Naive thymus-derived CD8-positive, alpha-beta T cell (primary cell): Measurements from ENCODE around the gene PRR23E. TPM values are rescaled to one million over a fixed set of nuclear protein-coding genes. Genes with fewer than 3 reads are reported as not detected.

Experiments
- ATAC-seq, 2 donors: fragments of 150-1000 bp; cut with Tn5 transposase in 1 of 2; sonication (Bioruptor Pico), chemical (Tn5 transposase) in 1 of 2; 1 replicate in 1 of 2; 2 replicates in 1 of 2; pipeline ENCODE4 v1.10.0; 2021; ENCODE audit warnings: mild to moderate bottlenecking in 2 of 2, moderate library complexity in 2 of 2
- POLR2A ChIA-PET: fragments of 350-600 bp; sonication (Branson Sonifier 250); formaldehyde crosslinking; loops from one replicate; lab custom pipeline; 2021; ENCODE audit warnings: antibody characterized with exemption; lab: Charles Lee
- DNase-seq, 10 donors: peaks; one replicate each; pipeline versions ENCODE4 v3.0.0 to v3.0.0-alpha.2; 2020 to 2022
- H3K27ac Mint-ChIP-seq, 10 donors: one replicate each; pipeline ENCODE4 v1.8.0; 2020 to 2022; ENCODE audit warnings: mild to moderate bottlenecking in 10 of 10, mixed read lengths in 10 of 10, moderate library complexity in 4 of 10, inconsistent platforms in 1 of 10
- H3K27me3 Mint-ChIP-seq, 5 donors: one replicate each; pipeline ENCODE4 v1.8.0; 2021 to 2022; ENCODE audit warnings: mixed read lengths in 5 of 5
- H3K36me3 Mint-ChIP-seq, 3 donors: one replicate each; pipeline ENCODE4 v1.8.0; 2020 to 2022; ENCODE audit warnings: mixed read lengths in 3 of 3, mild to moderate bottlenecking in 2 of 3, inconsistent platforms in 1 of 3
- H3K4me1 Mint-ChIP-seq, 4 donors: one replicate each; pipeline ENCODE4 v1.8.0; 2021 to 2022; ENCODE audit warnings: mixed read lengths in 4 of 4
- H3K4me3 Mint-ChIP-seq, 10 donors: one replicate each; pipeline ENCODE4 v1.8.0; 2020 to 2022; ENCODE audit warnings: mild to moderate bottlenecking in 10 of 10, mixed read lengths in 10 of 10, moderate library complexity in 6 of 10, inconsistent platforms in 1 of 10
- H3K9me3 Mint-ChIP-seq, 9 donors: one replicate each; pipeline ENCODE4 v1.8.0; 2020 to 2022; ENCODE audit warnings: mixed read lengths in 9 of 9, mild to moderate bottlenecking in 3 of 9, inconsistent platforms in 1 of 9, moderate library complexity in 1 of 9
- polyA plus RNA-seq, 3 donors: library from polyadenylated mRNA; unstranded; fragments of 300-500 nt; fragmentation: Illumina TruSeq; gene quantifications; one replicate each; pipeline ENCODE4 v1.2.3, GENCODE V29; 2021
- total RNA-seq, 8 experiments: library from RNA in 2 of 8; stranded (reverse) in 2 of 8; gene quantifications; one replicate each; pipeline ENCODE4 v1.2.3 and lab custom pipeline; 2021 to 2026

The PRR23E gene
- total and polyA plus RNA-seq, 5 experiments from 2014 or later: not detected

DNA sequence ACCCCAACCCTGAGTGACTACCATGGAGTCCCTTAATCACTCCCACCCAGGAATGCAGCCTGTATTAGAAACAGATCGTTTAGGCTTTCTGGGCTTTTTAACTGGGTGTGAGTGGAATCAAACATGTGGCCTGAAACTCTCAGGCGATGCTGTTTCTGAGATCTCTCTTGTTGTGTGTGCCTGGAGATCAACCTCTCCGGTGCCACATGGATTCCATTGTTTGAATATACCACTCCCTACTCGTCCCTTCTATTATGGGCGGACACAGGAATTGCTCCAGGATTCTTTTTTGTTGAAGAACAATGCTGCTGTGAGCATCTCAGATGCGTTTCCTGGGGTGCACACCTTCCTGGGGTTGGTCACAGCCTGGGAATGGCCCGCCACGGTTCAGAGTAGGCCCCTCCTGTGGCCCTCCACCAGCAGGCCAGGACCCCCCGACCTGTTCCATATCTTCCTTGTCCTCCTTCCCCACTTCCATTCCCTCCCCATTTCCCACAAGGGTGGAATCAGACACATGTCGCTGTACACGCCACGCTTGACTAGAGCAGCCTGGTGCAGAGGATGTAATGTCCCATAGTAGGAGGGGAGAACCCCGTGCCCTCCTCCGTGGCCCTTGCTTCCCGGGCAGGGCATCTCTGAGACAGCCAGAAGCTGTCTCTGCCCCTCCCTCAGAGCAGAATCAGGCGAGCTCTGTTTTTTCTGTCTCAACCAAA, 36.4 kb upstream of the PRR23E start:
- Mint-ChIP-seq H3K27ac (no peak overlapping the region), H3K9me3 (no peaks in the 10 kb centered on the region), H3K36me3 (no peaks in the 10 kb centered on the region), H3K4me1 (no peaks in the 10 kb centered on the region), H3K27me3 (peaks cover 0 to 24% (median 5%) of the 10 kb centered on the region in 5 donors), H3K4me3 (no peak overlapping the region)
- ATAC-seq (no peak), DNase-seq (no peak)
- POLR2A ChIA-PET: no interaction called here

DNA sequence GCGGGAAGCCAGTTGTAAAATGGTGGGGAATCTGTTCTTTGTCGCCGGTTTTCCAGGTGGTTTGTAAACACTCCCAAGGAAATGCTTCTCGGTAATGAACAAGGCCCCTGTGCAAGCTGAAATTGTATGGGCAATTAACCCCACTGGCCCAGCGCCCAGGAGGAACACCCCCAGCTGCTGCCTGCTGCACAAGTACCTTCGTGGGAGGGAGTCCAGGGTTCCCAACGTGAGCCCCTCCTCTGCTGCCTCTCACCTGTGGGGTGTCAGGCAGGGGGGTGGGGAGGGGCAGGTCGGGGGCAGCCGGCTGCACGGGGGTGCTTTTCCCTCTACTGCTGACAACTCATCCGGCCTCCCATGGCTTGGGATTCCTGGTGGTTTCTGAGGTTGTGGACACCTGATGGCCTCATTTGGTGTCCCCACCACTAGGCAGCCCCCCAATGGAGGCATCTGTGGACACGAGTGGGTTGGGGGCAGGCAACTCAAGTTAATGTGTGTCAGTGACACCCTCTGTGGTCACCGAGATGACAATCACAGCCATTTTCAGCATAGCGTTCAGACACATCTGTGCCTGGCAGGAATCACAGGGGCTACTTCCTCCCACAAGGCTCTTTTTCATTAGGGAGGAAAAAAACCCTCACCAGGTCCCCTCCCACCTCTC, 35.6 kb upstream of the PRR23E start:
- ATAC-seq (no peak), DNase-seq (no peak)
- Mint-ChIP-seq H3K9me3 (no peaks in the 10 kb centered on the region), H3K27me3 (peaks cover 0 to 24% (median 5%) of the 10 kb centered on the region in 5 donors), H3K4me3 (no peak overlapping the region), H3K36me3 (no peaks in the 10 kb centered on the region), H3K27ac (no peak overlapping the region), H3K4me1 (no peaks in the 10 kb centered on the region)
- POLR2A ChIA-PET: no interaction called here

DNA sequence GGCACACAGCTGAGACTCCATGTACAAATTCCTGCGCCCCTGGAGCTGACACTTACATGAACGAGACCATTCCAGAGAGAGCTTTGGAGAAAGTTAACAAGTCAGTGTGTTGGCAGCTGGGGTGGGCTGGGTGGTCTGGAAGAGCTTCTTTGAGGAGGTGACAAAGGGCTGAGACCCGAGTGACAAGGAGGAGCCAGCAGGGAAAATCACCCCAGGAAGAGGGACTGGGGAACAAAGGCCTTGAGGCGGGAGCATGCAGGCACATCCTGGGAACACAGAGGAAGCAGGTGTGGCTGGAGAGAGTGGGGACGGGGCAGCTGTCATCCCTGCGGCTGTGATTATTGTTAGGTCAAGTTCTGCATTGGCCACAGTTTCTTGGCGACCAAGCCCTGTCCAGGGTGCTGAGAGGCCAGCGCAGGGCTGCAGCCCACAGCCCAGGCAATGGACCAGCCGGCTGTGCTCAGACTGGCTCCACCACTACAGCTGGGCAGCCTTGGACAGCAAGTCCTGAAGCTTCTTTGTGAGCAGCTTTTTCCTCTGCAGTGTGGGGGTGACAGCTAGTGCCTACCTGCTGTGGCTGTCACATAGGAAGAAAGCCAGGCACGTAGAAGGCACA, 34.2 kb upstream of the PRR23E start:
- no peak overlapping the region for H3K27ac Mint-ChIP-seq
- H3K4me3 Mint-ChIP-seq: no peak overlapping the region
- no peaks in the 10 kb centered on the region for H3K36me3 Mint-ChIP-seq
- H3K4me1 Mint-ChIP-seq: no peaks in the 10 kb centered on the region
- POLR2A ChIA-PET: no interaction called here
- H3K9me3 Mint-ChIP-seq: no peaks in the 10 kb centered on the region
- DNase-seq (no peak), ATAC-seq (no peak)
- H3K27me3 Mint-ChIP-seq: peaks cover 0 to 31% (median 5%) of the 10 kb centered on the region in 5 donors

DNA sequence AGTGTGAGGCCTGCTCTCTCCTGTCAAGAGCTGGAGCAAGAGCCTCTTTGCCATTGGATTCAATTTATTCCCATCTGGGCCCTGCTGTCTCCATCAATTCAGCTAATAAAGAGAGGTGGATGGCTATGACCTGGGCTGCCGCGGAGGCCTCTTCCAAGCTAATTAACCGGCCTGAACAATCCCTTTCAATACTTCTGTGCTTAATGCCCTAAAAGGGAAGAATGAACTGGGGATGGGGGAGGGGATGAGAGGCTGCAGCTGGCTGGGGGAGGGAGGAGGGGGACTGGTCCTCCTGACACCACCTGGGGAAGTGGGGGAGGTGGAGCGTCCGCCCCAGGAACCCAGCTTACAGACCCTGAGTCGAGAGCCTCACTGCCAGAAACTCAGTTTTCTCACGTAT, 33.4 kb upstream of the PRR23E start:
- Mint-ChIP-seq H3K4me3 (no peak overlapping the region), H3K27ac (no peak overlapping the region), H3K4me1 (no peaks in the 10 kb centered on the region)

GRCh38 chr3:127161236-127161635, 31.7 kb upstream of the PRR23E start:
- no peak for ATAC-seq
- Mint-ChIP-seq H3K9me3 (peaks cover 0 to 2% (median 0%) of the 10 kb centered on the region in 9 donors), H3K27ac (no peak overlapping the region), H3K27me3 (peaks cover under 1 to 35% (median 8%) of the 10 kb centered on the region in 5 donors), H3K4me3 (no peak overlapping the region), H3K4me1 (no peaks in the 10 kb centered on the region), H3K36me3 (no peaks in the 10 kb centered on the region)
- DNase-seq: no peak
- POLR2A ChIA-PET: no interaction called here

More for the DNA sequence above, 33.4 kb upstream of the PRR23E start:
- no peak for ATAC-seq
- no peaks in the 10 kb centered on the region for H3K9me3 Mint-ChIP-seq
- POLR2A ChIA-PET: no interaction called here
- H3K36me3 Mint-ChIP-seq: no peaks in the 10 kb centered on the region
- peaks cover 0 to 31% (median 5%) of the 10 kb centered on the region in 5 donors for H3K27me3 Mint-ChIP-seq
- DNase-seq: no peak

DNA sequence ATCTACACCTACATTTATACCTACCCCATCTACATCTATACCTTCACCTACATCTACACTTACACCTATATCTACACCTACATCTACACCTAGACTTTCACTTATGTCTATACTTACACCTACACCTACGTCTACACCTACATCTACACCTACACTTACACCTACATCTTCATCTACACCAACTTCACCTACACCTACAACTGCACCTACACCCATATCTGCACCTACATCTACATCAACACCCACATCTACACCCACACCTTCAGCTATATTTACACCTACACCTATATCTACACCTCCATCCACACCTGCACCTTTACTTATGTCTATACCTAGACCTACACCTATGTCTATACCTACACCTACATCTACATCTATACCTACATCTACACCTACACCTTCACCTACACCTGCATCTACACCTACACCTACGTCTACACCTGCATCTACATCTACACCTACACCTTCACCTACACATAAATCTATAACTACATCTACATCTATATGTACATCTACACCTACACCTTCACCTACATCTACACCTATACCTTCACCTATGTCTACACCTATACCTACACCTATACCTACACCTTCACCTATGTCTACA, 30.9 kb upstream of the PRR23E start:
- DNase-seq (no peak), ATAC-seq (no peak)
- no peak overlapping the region for H3K27ac Mint-ChIP-seq
- no peaks in the 10 kb centered on the region for H3K36me3 Mint-ChIP-seq
- POLR2A ChIA-PET: no interaction called here
- no peaks in the 10 kb centered on the region for H3K4me1 Mint-ChIP-seq
- H3K9me3 Mint-ChIP-seq: peaks cover 0 to 4% (median 0%) of the 10 kb centered on the region in 9 donors
- H3K27me3 Mint-ChIP-seq: peaks cover 9 to 37% (median 10%) of the 10 kb centered on the region in 5 donors
- no peak overlapping the region for H3K4me3 Mint-ChIP-seq

- peaks cover 0 to 4% (median 0%) of the 10 kb centered on the region in 9 donors for H3K9me3 Mint-ChIP-seq
- no peak for ATAC-seq
- no peak for DNase-seq
- no peaks in the 10 kb centered on the region for H3K36me3 Mint-ChIP-seq
- H3K27ac Mint-ChIP-seq: no peak overlapping the region
- H3K4me1 Mint-ChIP-seq: no peaks in the 10 kb centered on the region
- POLR2A ChIA-PET: no interaction called here
- H3K27me3 Mint-ChIP-seq: peaks cover 8 to 41% (median 19%) of the 10 kb centered on the region in 5 donors
- no peak overlapping the region for H3K4me3 Mint-ChIP-seq
Measured at GRCh38 chr3:127162947-127163645, 29.8 kb upstream of the PRR23E start.

DNA sequence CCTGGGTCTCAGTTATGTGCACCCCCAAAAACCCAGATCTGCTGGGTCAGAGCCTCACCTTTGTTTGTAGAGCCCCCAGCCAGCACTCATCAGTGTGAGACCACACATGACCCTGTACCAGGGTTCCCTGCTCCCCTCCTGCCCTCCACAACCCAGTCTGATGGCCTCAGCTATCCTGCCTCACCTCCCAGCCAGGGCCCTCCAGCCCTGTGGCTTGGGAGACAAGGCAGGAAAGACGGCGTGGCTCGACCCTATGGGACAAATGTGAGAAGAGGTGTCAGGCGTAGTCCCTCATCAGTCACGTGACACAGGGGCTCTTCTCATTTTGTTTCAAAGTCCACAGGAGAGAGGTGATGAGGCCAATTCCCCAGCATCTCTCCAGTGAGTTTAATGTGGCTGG, 28.3 kb upstream of the PRR23E start:
- Mint-ChIP-seq H3K36me3 (no peaks in the 10 kb centered on the region), H3K9me3 (peaks cover 0 to 4% (median 0%) of the 10 kb centered on the region in 9 donors), H3K4me3 (no peak overlapping the region), H3K4me1 (no peaks in the 10 kb centered on the region), H3K27ac (no peak overlapping the region), H3K27me3 (peaks cover 5 to 36% (median 27%) of the 10 kb centered on the region in 5 donors)
- DNase-seq (no peak), ATAC-seq (no peak)
- POLR2A ChIA-PET: no interaction called here

GRCh38 chr3:127165036-127165435, 27.9 kb upstream of the PRR23E start:
- H3K36me3 Mint-ChIP-seq: no peaks in the 10 kb centered on the region
- POLR2A ChIA-PET: no interaction called here
- DNase-seq: no peak

GRCh38 chr3:127165694-127166485, 27.0 kb upstream of the PRR23E start:
- no peak overlapping the region for H3K4me3 Mint-ChIP-seq
- POLR2A ChIA-PET: no interaction called here
- ATAC-seq (no peak), DNase-seq (no peak)
- H3K9me3 Mint-ChIP-seq: peaks cover 0 to 6% (median 0%) of the 10 kb centered on the region in 9 donors
- no peaks in the 10 kb centered on the region for H3K4me1 Mint-ChIP-seq
- H3K27ac Mint-ChIP-seq: peak overlapping the region in 1 of 10 donors; percentile 6
- no peaks in the 10 kb centered on the region for H3K36me3 Mint-ChIP-seq
- peaks cover 6 to 43% (median 27%) of the 10 kb centered on the region in 5 donors for H3K27me3 Mint-ChIP-seq

More at GRCh38 chr3:127165036-127165435, 27.9 kb upstream of the PRR23E start:
- H3K27me3 Mint-ChIP-seq: peaks cover 5 to 36% (median 29%) of the 10 kb centered on the region in 5 donors
- no peaks in the 10 kb centered on the region for H3K4me1 Mint-ChIP-seq
- no peak for ATAC-seq
- no peak overlapping the region for H3K27ac Mint-ChIP-seq
- H3K9me3 Mint-ChIP-seq: peaks cover 0 to 6% (median 0%) of the 10 kb centered on the region in 9 donors
- H3K4me3 Mint-ChIP-seq: no peak overlapping the region

GRCh38 chr3:127166501-127167065, 26.3 kb upstream of the PRR23E start:
- Mint-ChIP-seq H3K4me1 (no peaks in the 10 kb centered on the region), H3K27me3 (peaks cover 6 to 50% (median 26%) of the 10 kb centered on the region in 5 donors), H3K36me3 (no peaks in the 10 kb centered on the region), H3K9me3 (peaks cover 0 to 6% (median 0%) of the 10 kb centered on the region in 9 donors), H3K4me3 (no peak overlapping the region), H3K27ac (no peak overlapping the region)
- ATAC-seq: no peak
- no peak for DNase-seq
- POLR2A ChIA-PET: no interaction called here
